Activated naive CD8-positive, alpha-beta T cell (primary cell): ENCODE measurements around the gene TRERF1.
A peak's percentile ranks its signal among the peaks of the same experiment; 100 is the strongest.

Experiments used
- H3K27ac Mint-ChIP-seq: one replicate; pipeline ENCODE4 v1.8.0; 2021; ENCODE audit warnings: mixed read lengths
- H3K27me3 Mint-ChIP-seq: one replicate; pipeline ENCODE4 v1.8.0; 2021; ENCODE audit warnings: mixed read lengths
- H3K36me3 Mint-ChIP-seq: one replicate; pipeline ENCODE4 v1.8.0; 2021; ENCODE audit warnings: mixed read lengths
- H3K4me1 Mint-ChIP-seq: one replicate; pipeline ENCODE4 v1.8.0; 2021; ENCODE audit warnings: low read depth, mixed read lengths
- H3K4me3 Mint-ChIP-seq: one replicate; pipeline ENCODE4 v1.8.0; 2021; ENCODE audit warnings: mild to moderate bottlenecking, mixed read lengths
- H3K9me3 Mint-ChIP-seq: one replicate; pipeline ENCODE4 v1.8.0; 2021; ENCODE audit warnings: low read depth, mixed read lengths

The TRERF1 gene

DNA sequence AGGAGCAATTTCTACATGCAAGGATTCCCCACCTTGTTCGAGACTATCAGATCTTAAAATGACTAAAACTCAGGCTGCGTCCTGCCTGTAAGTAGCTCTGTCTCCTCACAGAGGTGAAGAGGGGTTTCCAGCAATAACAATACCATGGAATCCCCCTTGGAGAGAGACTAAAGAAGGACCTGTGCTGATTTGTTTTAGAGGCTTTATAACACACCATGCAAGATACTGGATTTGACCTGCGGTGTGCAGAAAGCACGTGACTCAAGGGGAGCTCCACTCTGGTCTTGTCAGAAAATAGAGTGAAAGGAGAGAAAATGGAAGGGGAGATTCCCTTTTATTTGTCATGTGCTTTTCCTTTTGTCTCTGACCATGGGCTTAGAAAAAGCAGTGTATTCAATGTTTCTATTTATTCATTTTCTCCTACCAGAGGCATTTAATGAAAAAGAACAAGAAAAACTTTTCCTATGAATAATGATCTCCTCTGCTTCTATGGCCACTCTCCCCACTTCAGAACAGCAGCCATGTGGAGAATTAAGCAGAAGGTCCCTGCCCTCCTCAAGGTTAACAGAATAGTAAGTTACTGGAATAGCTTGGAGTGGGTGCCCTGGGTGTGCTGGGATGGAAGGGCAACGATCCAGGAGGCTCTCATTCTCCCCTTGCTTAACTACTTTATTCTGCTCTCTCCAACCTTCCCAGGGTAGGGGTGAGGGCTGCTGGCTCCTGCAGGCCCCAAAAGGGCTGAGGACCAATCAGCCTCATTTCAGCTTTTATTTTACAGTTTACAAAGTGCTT lies 214.8 kb downstream of the TRERF1 start:
- Mint-ChIP-seq H3K27me3 (no peaks in the 10 kb centered on the region), H3K4me1 (no peaks in the 10 kb centered on the region), H3K36me3 (peaks cover 10% of the 10 kb centered on the region), H3K9me3 (no peaks in the 10 kb centered on the region), H3K27ac (peak overlapping the region; percentile 61), H3K4me3 (no peak overlapping the region)

DNA sequence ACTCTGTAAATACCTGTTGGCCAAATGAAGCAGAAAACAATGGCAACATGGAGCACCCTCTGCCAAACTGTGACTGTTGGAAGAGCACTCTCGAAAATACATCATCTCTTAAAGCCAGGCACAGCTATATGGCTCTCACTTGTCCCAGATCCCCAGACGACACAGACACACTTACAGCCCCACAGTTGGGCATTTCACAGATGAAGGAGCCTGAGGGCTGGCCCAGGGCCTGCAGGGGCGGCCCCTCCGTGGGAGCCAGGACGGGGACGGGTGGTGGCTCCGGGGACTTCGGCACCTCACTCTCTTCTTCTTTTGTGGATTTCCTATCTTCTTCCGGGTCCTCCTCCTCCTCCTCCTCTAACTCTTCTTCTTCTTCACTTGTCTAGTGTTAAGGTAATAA lies 215.7 kb downstream of the TRERF1 start:
- Mint-ChIP-seq H3K4me1 (no peaks in the 10 kb centered on the region), H3K27me3 (no peaks in the 10 kb centered on the region), H3K36me3 (peaks cover 10% of the 10 kb centered on the region), H3K27ac (no peak overlapping the region), H3K4me3 (no peak overlapping the region), H3K9me3 (no peaks in the 10 kb centered on the region)

DNA sequence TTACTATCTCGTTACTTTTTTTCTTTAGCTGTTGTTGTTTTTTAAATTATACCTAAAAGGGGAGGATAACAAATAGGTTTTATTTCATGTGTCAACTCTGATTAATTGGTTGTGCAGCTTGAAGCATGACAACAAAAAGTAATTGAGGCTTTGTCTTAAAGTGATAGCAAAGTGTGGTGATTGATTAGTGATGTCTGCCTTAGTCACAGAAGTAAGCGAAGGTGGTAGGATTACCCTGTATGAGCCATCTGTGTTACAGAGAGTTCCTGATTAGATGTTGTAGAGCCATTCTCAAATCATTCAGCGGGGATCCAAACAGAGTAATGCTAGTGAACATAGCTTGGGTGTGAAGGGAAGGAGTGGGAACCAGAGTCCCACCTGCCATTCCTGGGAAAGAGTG lies 219.7 kb downstream of the TRERF1 start:
- no peaks in the 10 kb centered on the region for H3K27me3 Mint-ChIP-seq
- peak overlapping the region; percentile 58 for H3K27ac Mint-ChIP-seq
- no peaks in the 10 kb centered on the region for H3K9me3 Mint-ChIP-seq
- H3K4me3 Mint-ChIP-seq = no peak overlapping the region
- H3K36me3 Mint-ChIP-seq = peaks cover 7% of the 10 kb centered on the region
- no peaks in the 10 kb centered on the region for H3K4me1 Mint-ChIP-seq

DNA sequence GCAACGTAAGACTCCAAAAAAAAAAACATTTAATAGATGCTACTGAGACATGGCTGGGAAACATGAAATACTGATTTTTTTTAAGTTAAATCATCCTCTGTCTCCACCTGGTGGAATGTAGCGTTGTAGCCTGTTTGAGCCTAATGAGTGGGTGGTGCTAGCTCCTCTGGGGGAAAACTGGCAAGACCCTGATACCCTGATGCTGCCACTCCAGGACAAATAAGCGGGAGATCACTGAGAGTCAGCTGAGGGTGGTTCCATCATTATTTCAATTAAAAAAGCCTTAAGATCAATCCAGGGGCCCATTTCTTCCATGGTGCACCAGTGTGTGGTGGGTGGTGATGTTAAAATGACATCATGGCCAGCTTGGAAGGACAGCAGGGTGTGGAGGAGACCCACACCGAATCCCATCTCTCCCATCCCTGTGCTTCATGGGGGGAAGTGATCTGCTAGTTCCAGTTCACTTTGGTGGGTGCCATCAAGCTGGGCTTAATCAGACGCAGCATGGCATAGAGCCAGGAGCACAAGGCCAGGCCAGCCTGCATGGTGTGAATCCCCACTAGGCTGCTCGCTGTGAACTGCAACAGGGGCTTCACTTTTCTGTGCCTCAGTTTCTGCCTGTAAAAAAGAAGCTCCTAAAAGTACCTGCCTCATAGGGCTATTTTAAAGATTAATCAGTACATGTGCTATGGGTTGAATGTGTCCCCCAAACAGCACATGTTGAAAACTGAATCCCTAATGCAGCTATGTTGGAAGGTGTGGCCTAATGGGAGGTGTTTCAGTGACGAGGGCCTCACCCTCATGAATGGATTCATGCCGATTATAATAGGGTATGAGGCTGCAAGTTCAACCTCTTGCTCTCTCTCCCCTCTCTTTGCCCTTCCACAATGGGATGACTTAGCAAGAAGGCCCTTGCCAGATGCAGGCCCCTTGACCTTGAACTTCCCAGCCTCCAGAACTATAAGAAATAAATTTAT lies 221.1 kb downstream of the TRERF1 start:
- peaks cover 4% of the 10 kb centered on the region for H3K36me3 Mint-ChIP-seq
- no peaks in the 10 kb centered on the region for H3K9me3 Mint-ChIP-seq
- H3K4me1 Mint-ChIP-seq = peaks cover 3% of the 10 kb centered on the region
- H3K27ac Mint-ChIP-seq = no peak overlapping the region
- H3K27me3 Mint-ChIP-seq = no peaks in the 10 kb centered on the region
- H3K4me3 Mint-ChIP-seq = no peak overlapping the region

DNA sequence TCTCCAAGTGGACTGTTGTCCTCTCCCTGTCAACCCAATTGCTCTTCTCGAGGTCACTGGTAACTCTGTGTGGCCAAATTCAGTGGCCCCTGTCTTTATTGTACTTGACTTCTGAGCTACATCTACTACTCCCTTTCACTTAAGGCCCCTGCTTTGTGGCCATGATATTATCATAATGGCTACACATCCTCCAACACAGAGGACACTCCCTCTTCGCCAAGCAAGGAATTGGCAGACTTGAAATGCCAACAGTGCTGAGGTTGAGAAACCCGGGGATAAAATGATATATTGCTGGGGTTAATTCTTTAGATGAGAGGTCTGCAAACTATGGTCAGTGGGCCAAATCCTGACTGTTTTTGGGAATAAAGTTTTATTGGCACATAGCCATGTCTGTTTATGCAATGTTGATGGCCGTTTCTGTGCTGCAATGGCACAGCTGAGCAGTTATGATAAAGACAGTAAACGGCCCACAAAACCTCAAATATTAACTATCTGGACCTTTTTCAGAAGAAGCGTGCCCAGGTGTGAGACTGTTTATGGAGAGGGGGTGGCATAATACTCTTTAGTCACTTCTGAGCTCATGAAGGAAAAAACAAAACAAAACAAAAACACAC lies 222.1 kb downstream of the TRERF1 start:
- Mint-ChIP-seq H3K4me1 (peaks cover 10% of the 10 kb centered on the region), H3K27ac (peak overlapping the region; percentile 61)

DNA sequence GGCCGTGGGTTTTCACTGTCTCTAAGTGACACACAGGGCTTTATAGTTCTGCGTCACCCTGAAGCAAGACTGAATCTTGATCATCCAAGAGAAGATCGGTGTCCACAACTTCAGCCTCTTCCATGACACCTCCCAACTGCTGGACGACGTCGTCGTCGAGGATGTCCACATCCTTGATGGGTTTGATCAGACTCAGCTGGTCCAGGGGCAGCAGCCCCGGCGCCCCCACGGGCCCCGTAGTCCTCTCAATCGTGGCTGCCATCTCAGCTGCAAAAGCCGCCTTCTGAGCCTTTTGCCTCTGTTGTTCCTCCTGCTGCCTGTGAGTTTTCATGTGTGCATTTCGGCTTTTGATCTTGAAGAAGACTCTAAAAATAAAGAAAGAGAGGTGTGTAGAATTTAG lies 223.4 kb downstream of the TRERF1 start:
- H3K4me1 Mint-ChIP-seq = peaks cover 16% of the 10 kb centered on the region
- no peaks in the 10 kb centered on the region for H3K36me3 Mint-ChIP-seq
- H3K4me3 Mint-ChIP-seq = no peak overlapping the region
- no peak overlapping the region for H3K27ac Mint-ChIP-seq
- H3K9me3 Mint-ChIP-seq = no peaks in the 10 kb centered on the region
- no peaks in the 10 kb centered on the region for H3K27me3 Mint-ChIP-seq

More for the DNA sequence above, 222.1 kb downstream of the TRERF1 start:
- H3K36me3 Mint-ChIP-seq = no peaks in the 10 kb centered on the region
- no peak overlapping the region for H3K4me3 Mint-ChIP-seq
- no peaks in the 10 kb centered on the region for H3K27me3 Mint-ChIP-seq
- no peaks in the 10 kb centered on the region for H3K9me3 Mint-ChIP-seq

DNA sequence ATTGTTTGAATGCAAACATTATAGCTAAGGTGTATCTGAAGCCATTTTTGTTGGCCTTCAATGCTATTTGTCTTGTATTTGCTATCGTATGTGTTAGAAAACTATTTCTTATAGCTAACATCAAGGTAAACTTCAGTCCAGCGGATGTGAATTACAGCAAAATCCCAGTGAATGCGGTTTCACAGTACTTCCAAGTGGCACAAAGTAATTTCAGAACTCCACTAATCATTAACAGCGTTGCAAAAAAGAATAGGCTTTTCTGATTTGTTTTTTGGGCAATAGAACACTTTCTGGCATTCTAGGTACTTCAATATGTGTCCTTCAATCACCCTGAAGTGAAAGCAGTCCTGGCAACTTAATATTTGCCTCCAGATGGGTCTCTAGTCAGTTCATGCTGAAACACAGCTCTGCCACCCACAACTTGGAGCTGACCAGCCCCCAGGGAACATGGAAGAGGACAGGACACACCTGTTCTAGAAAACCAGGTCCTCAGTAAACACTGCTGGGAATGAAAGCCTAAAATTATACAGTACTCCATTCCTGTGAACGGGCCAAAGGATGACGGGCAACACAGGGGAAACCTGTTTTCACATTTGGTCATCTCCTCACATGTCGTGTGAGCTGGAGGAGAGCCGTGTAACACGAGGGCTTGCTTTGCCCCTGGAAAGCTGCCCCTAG lies 224.4 kb downstream of the TRERF1 start:
- Mint-ChIP-seq H3K4me1 (peaks cover 16% of the 10 kb centered on the region), H3K27ac (peak overlapping the region; percentile 41), H3K9me3 (no peaks in the 10 kb centered on the region), H3K36me3 (no peaks in the 10 kb centered on the region), H3K4me3 (no peak overlapping the region), H3K27me3 (no peaks in the 10 kb centered on the region)

DNA sequence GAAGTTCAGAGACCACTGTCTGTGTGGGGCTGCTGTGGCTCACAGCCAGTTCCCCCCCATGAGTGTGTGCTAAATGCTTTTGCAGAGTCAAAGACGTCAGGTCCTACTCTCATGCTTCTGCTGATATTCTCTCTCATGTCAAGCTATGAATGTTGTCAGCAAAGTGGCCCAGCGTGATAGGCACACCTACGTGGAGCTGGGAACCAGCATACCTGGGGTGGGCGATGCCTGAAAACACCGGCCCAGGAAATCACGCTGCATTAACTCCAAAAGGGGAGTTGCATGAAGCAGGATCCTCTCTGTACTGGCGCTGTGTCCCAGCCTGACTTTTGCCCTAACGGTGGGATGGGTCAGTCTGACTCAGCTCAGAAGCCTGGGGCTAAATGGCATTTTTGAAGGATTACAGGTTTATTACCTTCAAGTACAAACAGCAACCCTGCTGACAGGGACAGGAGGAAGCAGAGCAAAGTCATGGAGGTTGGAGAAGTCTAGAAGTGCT lies 225.0 kb downstream of the TRERF1 start:
- Mint-ChIP-seq H3K27ac (peak overlapping the region; percentile 34), H3K36me3 (no peaks in the 10 kb centered on the region), H3K4me3 (no peak overlapping the region), H3K27me3 (no peaks in the 10 kb centered on the region), H3K4me1 (peaks cover 16% of the 10 kb centered on the region), H3K9me3 (no peaks in the 10 kb centered on the region)

DNA sequence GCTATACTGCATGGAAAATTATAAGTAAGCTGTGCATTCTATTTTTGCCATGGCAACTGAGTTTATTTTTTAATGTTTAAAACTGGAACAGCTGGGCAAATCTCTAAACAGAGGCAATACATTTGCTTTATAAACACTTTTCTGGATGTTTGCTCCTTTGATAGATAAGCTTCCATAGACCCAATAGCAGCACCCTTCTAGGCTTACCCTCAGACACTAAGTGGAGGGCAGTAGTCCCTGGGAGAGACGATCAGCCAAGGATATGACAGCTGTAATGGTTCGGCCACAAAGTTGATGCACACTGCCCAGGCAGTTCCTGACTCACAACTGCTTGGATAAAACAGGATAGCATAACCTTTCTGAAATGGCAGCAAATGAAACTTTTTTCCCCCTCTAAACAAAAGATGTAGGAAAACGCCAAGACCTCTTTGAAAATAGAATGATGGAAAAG lies 225.5 kb downstream of the TRERF1 start:
- Mint-ChIP-seq H3K36me3 (no peaks in the 10 kb centered on the region), H3K4me3 (no peak overlapping the region), H3K9me3 (no peaks in the 10 kb centered on the region), H3K27ac (no peak overlapping the region), H3K4me1 (peaks cover 16% of the 10 kb centered on the region), H3K27me3 (no peaks in the 10 kb centered on the region)

DNA sequence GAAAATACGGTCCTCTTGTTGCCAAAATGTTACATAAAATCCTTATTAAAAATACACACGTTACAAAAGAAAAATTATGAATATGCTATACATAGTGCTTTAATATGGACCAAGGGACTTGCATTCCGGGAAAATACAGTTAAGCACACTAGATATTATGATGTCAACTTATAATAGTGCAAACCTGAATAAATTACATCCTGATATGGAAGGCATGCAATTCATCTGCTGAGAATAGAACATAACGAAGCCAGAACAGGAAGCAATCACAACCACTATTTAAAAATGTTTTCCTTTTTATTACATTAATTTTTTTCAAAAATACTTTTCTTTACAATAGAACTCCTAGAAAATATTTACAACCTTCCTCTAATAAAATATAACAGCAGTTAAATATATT lies 226.3 kb downstream of the TRERF1 start:
- no peak overlapping the region for H3K27ac Mint-ChIP-seq
- H3K27me3 Mint-ChIP-seq = no peaks in the 10 kb centered on the region
- peaks cover 16% of the 10 kb centered on the region for H3K4me1 Mint-ChIP-seq
- no peaks in the 10 kb centered on the region for H3K36me3 Mint-ChIP-seq
- H3K4me3 Mint-ChIP-seq = no peak overlapping the region
- no peaks in the 10 kb centered on the region for H3K9me3 Mint-ChIP-seq

DNA sequence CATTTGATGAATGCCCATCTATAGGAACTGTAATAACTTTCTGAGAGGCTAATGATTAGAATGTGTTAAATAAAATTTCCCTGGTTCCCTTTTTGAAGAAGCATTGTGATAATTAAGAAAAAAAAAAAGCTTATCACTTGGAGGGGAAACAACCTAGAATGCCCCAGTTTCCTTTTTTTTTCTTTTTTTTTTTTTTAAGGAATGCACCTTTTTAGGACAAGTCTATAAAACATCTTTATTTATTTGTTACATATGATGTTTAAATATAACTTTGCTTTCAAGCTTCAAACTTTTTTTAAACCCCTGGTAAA lies 226.7 kb downstream of the TRERF1 start:
- H3K27ac Mint-ChIP-seq = peak overlapping the region; percentile 76
- no peaks in the 10 kb centered on the region for H3K36me3 Mint-ChIP-seq
- no peaks in the 10 kb centered on the region for H3K27me3 Mint-ChIP-seq
- no peak overlapping the region for H3K4me3 Mint-ChIP-seq
- no peaks in the 10 kb centered on the region for H3K9me3 Mint-ChIP-seq
- peaks cover 16% of the 10 kb centered on the region for H3K4me1 Mint-ChIP-seq

DNA sequence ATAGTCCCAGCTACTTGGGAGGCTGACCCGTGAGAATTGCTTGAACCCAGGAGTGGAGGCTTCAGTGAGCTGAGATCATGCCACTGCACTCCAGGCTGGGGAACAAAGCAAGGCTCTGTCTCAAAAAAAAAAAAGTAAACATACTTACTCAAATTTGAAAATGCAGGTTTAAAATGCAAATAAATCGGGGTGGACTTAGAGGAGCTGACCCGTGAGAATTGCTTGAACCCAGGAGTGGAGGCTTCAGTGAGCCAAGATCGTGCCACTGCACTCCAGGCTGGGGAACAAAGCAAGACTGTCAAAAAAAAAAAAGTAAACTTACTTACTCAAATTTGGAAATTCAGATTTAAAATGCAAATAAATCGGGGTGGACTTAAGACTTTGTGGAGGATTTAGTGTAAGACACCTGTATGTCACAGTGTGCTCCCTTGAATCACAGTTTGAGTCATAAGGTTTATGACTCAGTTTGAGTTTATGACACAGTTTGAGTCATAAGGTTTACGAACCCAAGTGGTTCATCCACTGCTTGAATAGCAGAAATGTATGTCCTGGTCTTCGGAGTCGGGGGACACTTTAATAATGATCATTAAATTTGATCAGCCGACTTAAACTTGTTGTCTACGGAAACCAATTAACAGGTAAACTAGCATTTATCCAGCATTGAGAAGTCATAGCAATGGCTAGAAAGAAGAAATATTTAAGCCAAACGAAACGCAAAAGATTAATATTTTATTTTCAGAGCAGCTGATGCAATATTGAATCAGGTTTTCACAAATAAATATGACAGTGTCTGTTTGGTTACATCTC lies 227.3 kb downstream of the TRERF1 start:
- H3K4me3 Mint-ChIP-seq = peak overlapping the region; percentile 54
- no peaks in the 10 kb centered on the region for H3K36me3 Mint-ChIP-seq
- no peaks in the 10 kb centered on the region for H3K9me3 Mint-ChIP-seq
- no peaks in the 10 kb centered on the region for H3K27me3 Mint-ChIP-seq
- H3K27ac Mint-ChIP-seq = peak overlapping the region; percentile 76
- H3K4me1 Mint-ChIP-seq = peaks cover 16% of the 10 kb centered on the region

DNA sequence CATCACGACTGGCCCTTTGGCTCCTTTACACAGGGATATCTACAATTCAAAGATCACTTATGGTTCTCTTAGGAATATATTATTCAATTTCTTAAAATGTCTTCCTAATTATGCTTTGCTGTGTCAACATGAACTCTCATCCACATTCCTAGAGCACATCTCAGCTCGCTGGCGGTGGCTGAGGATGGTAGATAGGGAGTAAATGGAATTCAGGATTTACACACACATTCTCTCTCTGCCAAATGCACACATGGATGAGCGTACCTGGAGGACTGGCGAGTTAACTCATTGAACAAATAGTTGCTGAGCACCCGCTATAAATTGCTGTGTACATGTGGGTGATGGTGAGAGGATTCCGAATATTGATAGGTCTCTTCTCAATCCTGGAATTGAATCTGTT lies 229.3 kb downstream of the TRERF1 start:
- H3K36me3 Mint-ChIP-seq = peaks cover 1% of the 10 kb centered on the region
- peaks cover 19% of the 10 kb centered on the region for H3K4me1 Mint-ChIP-seq
- no peaks in the 10 kb centered on the region for H3K9me3 Mint-ChIP-seq
- H3K27me3 Mint-ChIP-seq = no peaks in the 10 kb centered on the region
- no peak overlapping the region for H3K4me3 Mint-ChIP-seq
- H3K27ac Mint-ChIP-seq = no peak overlapping the region

DNA sequence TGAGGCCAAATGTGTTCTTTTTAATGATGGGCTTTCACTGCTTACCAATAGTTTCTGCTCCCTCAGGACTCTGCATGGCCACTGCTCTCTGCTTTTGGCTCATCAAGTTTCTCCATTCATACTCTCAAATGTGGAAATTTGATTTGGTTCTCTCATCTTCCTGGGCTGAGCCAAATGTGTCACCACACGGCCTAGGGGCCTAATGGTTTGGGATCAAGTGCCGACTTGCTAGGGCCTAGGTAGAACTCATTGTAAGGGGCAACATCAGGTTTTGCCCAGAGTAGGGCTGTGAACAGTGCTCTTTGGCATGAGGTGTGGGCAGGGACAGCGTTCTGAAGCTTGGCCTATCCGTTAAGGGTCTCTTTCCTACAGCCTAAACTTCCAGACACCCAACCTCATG lies 230.2 kb downstream of the TRERF1 start:
- peaks cover 24% of the 10 kb centered on the region for H3K4me1 Mint-ChIP-seq
- H3K27ac Mint-ChIP-seq = no peak overlapping the region

More for the DNA sequence above, 230.2 kb downstream of the TRERF1 start:
- H3K36me3 Mint-ChIP-seq = peaks cover 2% of the 10 kb centered on the region
- no peaks in the 10 kb centered on the region for H3K9me3 Mint-ChIP-seq
- H3K27me3 Mint-ChIP-seq = no peaks in the 10 kb centered on the region
- H3K4me3 Mint-ChIP-seq = no peak overlapping the region
